ENCODE measurements around the gene GNA12.

Gene GNA12

DNA sequence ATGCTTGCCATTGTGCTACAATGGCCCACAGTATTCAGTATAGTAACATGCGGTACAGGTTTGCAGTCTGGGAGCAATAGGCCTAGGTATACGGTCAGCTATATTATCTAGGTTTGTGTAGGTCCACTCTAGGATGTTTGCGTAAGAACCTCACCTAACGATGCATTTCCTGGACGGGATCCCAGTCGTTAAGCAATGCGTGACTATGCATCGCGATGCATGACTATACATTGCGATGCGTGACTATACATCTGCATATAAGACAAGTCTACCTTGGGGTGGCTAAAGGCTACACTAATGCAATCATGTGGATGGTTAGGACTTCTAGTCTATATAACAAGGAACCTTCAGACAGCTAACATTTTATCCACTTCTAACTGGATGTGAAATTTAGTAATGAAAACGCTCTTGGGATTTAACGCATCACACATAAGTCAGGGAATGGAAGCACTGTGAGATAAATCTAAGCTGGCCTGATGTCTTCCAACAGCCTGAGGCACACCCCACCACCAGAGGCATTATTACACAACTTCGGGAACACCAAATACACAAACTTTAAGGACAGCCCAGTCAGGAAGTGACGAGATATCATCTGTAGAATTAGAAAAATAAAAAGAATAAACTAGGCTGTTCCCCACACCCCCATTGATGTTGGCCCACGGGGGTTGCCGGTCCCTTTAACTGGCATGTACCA, 9.2 kb downstream of the GNA12 start:
- no peak for DNase-seq

DNA sequence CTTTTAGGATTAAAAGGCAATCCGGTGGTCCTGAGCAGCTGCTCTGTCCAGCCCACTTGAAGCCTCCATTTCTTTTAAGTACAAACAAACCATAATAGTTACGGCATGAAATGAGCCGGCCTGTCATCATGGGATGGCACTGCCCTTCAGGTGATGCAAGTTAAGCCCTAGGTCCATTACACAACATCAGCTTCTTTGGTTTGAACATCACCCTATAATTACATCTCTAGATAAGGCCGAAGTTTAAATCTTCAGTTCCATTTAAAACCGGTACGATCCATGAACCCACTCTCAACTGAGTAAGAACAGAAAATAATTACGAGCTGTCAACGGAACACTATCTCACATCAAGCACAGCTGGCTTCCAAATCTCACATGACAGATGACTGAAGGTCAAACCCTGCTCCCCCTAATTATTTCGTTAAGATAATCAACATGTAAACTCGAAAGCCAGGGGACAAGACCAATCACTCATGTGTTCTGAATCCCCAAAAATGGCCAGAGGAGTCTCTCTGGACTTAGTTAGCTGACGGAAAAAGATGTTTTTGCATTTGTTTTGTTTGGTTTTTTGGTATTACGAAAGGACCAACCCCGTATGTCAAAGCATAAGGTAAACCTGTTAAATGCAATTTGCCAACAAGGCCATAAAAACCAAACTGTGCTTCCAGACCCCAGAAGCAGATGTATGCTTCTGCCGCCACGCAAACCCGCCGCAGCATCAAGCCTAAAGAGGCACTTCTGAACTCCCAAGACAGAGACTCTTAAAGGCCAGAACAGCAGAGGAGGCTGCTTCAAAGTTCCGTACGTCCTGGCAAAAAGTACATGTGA, 10.8 kb downstream of the GNA12 start:
- DNase-seq: no peak

DNA sequence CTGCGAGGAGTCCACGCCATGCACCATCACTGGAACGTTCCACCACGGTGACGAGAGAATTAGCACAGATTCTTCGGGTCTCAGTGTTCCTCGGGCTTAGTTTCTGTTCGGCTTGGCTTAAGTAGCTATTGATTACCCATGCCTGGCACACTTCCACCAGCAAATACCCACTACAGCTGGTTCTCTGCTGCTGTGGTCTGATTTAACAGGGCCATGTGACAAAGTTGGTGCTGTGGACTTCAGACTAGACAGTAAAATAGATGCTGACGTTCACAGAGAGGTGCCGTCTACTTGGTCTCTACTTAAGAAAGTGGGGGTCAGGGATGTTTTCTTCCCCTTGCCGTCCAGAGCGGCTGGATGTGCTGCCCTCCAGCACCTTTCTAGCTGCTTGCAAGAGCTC, 11.6 kb downstream of the GNA12 start:
- no peak for DNase-seq

DNA sequence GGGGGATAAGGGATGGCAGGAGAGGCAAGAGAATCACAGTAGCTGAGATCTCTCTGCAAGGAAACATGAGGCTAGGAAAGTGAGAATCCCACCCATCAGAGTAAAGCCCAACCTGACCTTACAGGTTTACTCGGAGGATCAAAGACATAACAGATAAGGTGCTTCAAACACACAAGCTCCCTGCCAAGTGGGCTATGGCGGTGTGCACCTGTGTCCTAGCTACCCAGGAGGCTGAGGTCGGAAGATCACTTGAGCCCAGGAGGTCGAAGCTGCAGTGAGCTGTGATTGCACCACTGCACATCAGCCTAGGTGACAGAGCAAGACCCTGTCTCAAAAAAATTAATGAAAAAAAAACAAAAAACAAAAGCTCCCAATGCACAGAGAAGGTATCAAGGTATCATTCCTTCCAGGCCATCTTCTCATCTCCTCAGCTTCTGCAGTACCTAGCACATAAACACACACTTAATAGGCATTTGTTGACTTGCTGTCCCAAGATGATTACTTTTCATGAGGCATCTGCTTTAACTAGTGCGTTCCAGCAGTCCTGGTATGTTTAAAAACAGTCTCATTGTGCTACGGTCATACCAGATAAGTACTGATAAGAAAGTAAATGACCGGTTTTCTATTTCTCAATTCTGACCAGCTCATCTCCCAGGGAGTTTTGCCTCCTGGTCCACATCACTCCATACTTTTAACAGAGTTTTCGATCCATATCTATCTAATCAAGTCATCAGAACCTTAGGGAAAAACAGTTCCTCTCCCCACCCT, 13.3 kb downstream of the GNA12 start:
- DNase-seq: no peak

DNA sequence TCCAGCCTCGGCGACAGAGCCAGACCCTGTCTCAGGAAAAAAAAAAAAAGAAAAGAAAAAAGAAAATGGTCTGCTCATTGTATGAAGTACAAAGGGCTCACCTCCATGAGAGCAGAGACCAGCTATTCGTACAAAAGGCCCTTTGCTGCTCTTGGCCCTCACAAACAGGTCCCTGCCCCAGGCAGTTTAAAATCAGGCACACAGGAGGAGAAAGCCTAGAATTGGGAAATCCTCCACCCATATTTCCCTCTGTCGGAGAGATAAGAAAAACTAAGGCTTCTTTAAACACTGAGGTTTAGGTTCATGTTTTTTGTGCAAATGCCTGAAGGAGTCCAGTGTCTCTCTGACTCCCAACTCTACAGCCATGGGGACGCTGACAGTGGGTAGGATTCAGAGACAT, 15.1 kb downstream of the GNA12 start:
- DNase-seq: no peak

DNA sequence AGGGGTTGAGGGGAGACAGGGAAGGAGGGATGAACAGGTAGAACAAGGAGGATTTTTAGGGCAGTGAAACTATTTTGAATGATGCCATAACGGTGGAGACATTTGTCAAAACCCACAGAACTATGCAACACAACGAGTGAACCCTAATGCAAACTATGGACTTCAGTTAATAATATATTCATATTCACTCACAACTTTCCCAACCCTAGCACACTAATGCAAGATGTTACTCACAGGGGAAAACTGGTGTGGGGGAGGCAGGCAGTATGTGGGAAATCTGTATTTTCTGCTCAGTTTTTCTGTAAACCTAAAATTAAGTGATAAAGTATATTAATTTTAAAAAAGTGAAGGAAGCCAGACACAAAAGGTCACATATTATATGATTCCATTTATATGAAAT, 17.3 kb downstream of the GNA12 start:
- no peak for DNase-seq

DNA sequence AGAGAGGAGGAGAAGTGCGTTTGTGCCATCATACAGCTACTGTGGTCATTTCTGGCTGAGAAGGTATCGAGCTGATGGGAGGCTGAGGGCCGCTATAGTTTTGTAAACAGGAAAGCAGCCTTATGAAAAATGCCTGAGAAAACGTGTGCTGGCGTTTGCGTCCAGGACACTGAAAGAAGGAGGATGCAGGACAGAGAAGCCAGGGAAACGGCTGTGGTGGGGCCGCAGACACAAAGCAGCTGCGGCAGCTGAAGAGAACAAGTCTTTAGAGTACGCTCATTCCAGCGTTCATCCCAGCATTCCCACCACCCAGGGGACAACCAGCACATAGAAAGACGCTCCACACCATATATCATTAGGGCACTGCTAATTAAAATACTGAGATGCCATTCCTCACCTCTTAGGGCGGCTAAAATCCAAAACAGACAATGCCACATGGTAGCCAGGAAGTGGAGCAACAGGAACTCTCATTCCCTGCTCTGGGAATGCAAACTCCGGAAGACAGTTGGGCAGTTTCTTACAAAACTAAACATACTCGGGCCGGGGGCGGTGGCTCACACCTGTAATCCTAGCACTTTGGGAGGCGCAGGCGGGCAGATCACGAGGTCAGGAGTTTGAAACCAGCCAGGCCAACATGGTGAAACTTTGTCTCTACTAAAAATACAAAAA, 18.4 kb downstream of the GNA12 start:
- DNase-seq: no peak

DNA sequence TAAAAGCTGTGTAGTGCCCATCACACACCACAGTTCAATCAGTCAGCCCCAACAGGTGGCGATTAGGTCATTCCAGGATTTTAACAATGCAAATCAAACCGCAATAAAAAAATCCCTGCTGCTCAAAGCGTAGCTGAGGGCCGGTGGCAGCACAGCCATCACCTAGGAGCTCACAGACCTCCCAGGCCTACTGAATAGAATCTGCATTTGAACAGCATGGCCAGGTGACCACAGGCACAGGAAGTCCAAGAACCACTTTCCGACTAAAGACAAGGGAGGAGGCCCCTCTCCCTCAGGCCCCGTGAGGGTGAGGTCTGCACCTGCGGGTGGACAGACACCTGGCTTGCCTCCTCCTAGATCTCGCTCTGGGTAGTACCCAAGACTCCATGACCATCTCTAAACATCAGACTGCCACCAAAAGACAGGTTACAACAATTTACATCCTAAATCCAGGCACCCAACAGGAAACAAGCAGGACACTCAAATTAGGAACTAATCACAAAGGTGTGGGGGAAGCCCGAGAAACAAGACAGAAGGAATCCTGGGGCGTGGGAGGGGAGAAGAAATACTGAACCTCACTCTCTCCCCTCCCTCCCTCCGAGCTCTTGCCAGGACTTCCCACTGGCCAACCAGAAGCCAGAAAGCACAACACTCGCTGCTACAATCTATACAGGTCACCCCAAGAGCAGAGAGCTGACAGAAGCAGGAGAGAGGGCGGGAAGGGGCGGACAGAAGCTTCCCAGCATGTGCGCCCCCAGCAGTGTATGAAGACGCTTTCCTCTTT, 19.2 kb downstream of the GNA12 start:
- no peak for DNase-seq

DNA sequence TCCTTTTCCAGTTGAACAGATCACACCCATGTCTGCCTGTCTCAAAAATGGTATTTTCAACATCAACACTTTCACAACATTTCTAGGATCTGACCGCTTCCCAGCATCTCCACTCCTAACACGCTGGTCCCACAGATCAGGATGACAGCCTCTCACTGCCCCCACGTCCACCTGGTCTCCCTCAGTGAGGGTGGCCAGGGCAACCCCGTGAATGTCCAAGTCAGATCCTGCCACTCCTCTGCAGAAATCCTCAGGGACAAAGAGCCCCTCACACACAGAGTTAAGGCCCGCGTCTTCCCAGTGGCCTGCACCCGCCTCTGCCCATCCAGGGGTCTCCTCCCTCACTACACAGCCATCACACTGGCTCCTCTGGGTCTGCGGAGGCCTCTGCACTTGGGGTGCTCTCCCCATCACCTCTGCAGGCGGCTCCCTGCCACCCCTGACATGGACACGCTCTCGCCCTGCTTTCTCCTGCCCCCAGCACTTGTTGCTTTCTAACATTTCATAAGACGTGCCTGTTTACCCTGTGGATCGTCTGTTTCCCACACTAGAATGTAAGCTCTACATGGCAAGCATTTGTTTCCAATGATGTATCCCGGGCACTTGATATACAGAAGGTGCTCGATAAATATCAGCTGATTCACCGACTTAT, 20.0 kb downstream of the GNA12 start:
- no peak for DNase-seq

DNA sequence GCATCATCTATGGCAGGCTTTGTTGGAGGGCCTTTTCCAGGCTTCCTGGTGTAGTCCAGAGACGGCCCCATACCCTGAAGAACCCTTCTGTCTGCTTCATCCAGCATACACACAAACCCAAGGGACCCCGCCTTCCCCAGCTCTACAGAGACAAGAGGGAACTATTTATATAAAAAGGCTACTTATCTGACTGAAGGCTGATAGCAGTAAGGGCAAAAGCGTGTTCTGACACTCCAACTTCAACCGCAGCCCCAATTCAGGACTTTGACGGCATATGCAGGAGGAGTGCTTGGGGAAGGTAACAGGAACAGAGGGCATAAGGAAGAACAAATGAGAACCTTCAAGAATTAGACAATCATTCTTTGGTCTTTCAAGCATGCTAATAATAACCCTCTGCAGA, 21.0 kb downstream of the GNA12 start:
- no peak for DNase-seq

DNA sequence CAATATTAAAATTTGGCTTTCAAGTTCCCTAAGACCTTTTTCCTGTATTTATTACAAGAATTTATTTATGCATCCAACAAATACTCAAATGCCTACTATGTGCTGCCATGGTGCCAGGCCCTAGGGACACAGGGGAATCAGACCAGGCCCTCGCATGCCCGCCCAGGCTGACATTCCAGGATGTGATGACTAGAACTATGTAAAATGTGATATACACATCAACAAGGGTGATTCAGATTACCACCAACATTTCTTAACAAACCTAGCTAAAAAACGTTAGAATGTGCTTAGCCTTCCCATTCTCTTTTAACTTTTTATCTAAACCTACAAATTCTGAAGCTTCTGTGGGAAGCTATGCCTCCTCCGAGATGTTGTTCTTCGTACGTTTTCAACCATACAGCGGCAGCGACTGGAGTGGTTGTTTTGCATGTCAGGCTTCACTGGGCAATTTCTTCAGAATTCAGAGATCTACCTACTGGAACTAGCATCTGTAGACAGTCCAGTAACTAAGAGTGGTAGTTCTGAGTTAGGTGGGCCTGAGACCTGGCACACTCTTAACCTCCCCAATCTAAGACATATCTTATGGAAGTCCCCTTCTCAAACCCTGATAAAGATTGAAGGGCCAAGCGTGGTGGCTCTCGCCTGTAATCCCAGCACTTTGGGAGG, 22.1 kb downstream of the GNA12 start:
- DNase-seq: no peak

DNA sequence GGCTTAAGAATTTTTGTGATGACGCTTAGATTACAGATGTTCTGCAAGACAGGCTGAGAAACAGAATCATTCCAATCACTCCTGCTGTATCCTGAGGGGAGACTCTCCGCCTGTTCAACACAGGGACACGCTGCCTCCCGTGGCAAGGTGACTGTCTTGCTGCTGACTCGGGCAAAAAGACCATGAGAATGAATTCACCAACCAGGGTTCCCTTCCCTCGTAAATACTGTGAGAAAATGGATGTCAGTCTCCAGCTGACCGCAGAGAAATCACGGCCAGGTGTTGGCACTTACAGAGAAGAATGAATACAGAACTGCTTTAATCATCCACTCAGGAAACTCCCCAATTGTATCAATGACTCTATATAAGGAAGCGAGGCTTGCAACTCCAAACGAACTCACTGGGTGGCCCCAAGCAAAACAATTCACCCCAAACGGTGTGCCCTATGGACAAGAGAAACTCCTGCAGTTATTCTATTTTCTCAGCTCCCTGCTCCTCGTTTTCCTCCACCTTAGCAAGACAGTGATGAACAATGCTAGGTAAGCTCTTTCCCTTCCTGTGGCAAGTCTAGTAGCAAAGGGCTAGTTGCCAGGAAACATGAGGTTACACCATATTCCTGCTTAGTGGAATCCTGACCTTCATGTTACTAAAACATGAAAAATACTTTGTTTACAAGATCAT, 22.8 kb downstream of the GNA12 start:
- DNase-seq: no peak

DNA sequence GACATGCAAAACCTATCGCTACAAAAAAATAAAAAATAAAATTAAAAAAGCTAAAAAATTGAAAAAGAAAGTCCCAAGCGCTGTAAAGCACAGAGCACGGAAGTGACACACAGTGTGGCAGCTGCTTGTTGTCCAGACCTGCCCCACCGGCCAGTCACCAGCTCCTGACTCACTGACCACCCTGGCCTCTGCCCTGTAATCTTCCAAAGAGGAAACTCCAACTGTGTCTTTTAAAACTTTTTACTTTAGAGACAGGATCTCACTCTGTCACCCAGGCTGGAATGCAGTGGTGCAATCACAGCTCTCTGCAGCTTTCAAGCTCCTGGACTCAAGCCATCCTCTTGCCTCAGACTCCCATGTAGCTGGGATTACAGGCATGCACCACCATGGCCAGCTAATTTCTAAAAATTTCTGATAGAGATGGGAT, 23.6 kb downstream of the GNA12 start:
- no peak for DNase-seq

DNA sequence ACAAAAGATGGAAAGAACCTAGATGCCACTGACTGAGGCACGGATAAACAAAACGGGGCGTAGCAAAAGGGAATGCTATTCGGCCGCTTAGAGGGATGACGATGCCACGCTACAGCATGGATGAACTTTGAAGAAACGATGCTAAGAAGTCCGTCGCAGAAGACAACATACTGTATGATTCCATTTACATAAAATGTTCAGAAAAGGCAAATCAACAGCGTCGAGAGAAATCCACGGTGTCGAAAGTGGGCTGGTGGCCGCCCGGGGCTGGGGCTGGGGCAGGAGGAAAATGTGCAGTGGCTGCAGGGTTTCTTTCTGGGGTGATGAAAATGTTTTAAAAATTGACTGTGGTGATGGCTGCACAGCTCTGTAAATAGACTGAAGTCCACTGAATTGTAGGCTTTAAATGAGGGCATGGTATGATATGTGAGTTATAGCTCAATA, 24.1 kb downstream of the GNA12 start:
- DNase-seq: no peak

DNA sequence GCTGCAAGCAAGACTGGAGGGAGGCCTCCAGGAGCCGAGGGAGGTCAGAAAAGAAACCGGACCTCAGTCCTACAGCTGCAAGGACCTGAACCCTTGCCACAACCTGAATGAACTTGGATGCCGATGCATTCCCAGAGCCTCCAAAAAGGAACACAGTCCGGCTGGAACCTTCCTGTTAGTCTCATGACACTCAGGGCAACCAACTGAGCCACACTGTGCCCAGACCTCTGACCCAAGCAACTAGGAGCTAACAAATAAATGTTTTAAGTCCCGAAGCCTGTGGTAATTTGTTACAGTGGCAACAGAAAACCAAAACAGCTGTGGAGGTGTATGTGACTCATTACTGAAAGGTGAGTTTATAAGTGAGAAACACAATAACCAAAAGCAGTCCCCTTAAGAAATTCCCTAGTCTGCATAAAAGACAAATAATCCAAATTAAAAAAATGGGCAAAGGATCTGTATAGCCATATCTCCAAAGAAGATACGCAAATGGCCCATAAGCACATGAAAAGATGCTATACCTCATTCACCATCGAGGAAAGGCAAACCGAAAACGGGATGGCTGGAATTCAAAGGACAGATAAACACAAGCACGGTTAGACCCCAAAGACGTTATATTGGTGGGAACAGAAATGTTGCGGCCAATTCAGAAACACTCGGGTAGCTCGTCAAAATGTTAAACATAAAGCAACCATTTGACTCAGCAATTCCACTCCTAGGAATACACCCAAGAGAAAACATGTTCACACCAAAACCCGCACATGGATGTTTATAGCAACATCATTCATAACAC, 24.8 kb downstream of the GNA12 start:
- DNase-seq: no peak

DNA sequence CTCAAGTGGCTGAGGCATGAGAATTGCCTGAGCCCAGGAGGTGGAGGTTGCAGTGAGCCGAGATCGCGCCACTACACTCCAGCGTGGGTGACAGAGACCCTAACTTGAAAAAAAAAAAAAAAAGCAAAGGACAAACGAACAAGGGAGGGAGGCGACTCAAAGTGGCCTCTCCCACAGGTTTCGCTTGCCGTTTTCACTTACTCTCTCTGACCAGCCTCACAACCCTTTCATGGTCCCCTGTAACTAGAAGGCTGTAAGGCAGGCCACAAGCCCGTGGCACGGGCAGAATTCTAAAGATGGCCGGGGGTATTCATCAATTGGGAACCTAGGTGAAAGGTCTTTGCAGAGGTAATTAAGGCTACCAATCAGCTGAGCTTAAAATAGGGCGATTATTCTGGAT, 25.5 kb downstream of the GNA12 start:
- DNase-seq: no peak

DNA sequence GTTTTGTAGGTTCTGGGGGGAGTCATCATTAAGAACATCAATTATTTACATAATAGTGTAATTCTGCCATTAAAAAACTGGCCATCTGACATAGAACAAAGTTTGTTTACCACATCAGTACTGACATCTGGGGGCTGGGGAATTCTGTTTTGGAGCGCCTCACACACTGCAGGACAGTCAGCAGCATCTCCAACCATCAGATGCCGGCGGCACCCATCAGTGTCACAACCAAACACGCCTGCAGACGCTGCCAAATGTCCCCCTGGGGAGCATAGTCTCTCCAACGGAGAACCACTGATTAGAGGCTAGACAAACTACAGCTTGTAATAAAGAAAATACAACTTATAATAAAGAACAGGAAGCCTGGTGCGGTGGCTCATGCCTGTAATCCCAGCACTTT, 26.0 kb downstream of the GNA12 start:
- no peak for DNase-seq

DNA sequence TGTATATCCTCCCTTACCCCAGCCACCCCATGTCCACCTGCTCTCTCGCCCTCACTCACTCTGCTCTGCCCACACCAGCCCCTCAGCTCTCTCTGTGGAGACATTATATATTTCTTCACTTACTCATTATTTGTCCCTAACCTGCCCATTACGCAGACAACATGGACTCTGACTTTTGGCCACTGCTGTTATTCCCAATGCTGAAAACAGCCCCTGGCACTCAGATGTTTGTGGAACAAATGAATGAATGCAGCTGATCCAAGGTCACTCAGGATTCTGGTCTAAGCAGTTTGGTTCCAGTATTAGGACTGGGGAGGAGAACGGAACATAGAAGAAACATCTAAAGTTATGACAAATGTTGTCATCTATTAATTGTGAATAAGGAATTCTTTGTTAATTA, 26.7 kb downstream of the GNA12 start:
- DNase-seq: no peak

DNA sequence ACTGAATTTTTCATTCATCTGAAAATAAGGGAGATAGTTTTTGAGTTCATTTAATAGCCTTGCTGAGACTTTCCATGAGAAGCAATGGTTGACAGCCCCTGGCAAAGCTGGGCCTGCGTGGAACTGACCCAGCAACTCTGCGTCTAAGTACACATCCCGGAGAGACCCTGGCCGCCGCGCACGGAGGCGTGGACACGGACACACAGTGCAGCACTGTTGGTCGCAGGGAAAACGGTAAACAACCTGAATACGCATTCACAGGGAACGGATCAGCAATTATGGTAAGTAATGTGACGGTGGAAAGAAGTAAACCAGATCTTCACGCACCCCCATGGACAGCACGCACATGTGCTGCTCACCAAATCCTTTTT, 28.2 kb downstream of the GNA12 start:
- no peak for DNase-seq
